HG02798 (cell line): Measurements from ENCODE around the gene VEGFB.

ENCODE experiments used
- ATAC-seq: cut with Tn5 transposase; IDR thresholded peaks from one replicate; pipeline ENCODE4 v1.9.1; 2021; ENCODE audit warnings: mild to moderate bottlenecking; ENCODE audit not compliant: unreplicated experiment, poor library complexity

The VEGFB gene

DNA sequence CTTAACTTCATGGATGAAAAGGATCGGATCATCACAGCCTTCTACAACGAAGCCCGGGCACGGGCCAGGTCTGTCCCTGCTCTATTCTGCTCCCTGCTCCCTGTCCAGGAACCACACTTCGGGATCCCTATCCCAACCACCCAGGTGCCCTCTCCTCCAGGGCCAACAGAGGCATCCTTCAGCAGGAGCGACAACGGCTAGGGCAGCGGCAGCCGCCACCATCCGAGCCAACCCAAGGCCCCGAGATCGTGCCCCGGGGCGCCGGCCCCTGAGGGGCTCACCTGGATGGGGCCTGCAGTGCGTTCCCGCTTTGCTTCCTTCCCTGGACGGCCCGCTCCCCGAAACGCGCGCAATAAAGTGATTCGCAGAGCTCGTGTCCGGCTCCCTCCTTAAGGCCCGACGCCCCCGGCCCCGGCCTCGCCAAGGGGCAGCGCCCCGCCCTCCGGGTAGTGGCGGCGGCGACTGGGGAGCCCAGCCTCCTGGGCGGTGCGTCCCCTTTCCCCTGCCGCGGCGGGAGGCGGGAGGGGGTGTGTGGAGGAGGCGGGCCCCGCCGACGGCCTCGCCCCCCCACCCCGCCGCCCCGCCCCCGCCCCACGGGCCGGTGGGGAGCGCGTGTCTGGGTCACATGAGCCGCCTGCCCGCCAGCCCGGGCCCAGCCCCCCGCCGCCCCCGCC, at the start of gene VEGFB:
Gene VEGFB (plus strand): TSS at position 672 of the 674 bp plus-strand sequence. CDS start 250 bp downstream, outside the sequence.
- ATAC-seq: peak; percentile 55

- peak; percentile 20 for ATAC-seq
These were observed 49.1 kb upstream of the VEGFB start for GRCh38 chr11:64185175-64185692.

DNA sequence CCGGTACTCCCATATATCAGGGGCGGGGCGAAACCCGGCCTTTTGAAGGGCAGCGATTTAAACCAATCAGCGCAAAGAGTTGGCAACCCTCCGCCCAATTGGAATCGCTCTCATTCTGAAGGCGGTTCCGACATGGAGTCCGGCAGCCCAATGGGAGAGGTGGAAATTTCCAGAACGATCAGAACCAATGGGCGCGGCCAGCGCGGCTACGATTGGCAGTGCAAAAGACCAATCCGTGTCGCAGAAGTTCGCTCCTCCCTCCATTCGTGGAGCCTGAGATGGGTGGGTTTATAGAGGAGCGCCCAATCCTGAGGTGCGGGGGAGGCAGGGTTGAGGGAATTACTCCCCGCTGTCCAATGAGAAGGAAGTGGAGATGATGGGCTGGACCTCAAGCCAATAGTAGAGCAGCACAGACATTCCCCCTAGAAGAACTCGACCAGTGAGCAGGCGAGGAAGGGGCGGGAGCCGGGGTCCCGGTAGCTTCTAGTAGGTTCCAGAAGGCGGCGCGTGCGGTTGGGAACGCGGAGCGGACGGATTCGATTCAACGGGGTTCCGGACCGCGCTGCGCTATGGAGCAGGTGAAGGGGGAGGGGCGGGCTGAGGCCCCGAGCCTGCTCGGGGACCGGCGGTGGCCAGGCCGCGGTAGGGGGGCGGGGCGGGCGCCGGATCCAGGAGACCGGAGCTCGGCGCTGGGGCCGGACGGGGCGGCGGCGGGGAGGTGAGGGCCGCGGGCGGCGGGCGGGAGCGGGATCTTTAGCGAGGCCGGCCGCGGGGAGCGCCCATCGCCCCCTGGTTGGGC, 48.5 kb upstream of the VEGFB start, which contains the start of gene STIP1:
Gene STIP1 (plus strand): TSS at position 479 of the 799 bp plus-strand sequence. CDS start 91 bp downstream, at position 570.
- ATAC-seq: peak; percentile 89

DNA sequence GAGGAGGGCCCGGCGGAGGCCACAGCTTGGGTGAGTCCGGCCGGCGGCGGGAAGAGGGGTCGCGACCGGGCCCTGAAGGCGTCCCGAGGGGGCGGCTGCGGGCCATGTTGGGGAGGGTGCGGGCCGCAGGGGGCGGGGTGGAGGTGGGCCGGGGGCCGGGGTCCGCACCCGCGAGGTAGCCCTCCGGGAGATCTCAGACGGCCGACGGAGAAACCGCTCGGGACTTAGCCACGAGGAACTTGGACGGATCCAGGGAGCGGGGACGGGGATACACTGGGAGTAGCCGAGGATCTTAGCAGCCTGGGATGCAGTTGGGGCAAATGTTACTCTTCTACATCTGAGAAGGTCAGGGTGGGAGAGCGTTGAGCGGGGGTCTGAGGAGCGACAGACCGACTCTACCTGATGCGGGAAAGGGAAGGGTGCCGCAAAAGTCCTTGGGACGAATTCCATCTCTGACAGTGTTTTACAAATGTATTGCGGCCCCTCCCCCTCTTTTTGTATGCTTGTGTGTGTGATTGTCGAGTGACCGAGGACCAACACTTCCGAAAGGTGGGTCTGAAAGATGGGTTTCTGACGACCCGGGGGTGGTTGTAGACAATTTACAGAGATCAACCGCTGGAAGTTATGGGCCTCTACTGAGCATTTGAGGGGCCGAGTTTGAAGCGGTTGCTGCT, 47.8 kb upstream of the VEGFB start:
- ATAC-seq: no peak

DNA sequence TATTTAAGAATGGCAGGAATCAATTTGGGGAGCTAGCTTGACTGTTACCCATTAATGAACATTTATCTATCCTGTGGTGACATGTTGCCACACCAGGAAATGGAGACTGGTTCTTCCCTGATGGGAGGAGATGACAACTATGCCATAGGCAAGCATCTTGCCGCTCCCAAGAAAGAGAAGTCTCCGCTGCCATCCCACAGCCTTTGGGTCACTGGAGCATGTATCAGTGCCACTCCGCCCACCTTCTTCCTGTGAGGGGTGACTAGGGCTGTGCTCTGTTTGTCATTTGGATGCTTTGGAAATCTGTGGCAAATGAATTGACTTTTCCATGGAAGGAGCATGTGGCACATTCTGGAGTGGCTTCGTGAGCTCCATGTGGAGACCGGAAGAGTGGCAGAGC, 42.0 kb upstream of the VEGFB start:
- ATAC-seq: no peak

DNA sequence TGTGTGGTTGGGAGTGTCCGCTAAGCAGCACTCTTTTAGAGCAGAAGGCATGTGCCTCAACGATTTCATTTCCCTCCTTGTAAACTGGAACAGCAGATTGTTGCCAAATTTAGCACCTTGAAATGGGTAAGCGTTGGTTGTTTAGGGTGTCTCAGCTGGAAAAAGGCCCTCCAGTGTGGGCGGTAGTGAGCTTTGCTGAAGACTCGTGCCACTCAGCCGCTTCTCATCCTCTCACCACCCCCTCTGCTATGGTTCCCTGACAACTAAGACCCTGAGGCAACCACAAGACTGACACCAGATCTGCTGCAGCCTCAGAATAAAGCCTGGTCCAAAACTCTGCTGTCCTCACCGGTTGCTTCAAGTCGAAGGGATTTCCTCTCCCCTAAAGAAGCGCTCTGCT, 37.8 kb upstream of the VEGFB start:
- no peak for ATAC-seq

GRCh38 chr11:64198511-64198910, 35.9 kb upstream of the VEGFB start:
- ATAC-seq: no peak

DNA sequence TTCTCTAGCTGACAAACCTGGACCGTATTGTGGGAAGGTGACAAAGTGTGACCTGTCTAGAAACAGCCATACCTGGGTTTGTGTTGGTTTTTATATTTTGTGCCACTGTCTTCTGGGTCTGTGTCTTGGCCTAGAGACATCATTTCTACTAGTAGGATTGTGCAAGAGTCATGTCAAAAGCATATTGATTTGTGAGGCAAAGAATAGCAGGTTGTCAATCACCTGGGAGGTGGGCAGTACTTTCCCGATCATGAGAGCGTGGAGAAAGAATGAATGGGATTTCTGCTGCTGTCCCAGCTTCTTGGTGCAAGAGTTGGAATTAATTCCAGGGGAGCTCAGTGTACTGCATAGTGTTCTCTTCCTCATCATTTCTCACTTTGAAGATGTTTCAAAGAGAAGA, 32.8 kb upstream of the VEGFB start:
- no peak for ATAC-seq

GRCh38 chr11:64202992-64203391, 31.4 kb upstream of the VEGFB start:
- ATAC-seq: no peak

- no peak for ATAC-seq
These were observed 30.8 kb upstream of the VEGFB start for GRCh38 chr11:64203421-64204079.

DNA sequence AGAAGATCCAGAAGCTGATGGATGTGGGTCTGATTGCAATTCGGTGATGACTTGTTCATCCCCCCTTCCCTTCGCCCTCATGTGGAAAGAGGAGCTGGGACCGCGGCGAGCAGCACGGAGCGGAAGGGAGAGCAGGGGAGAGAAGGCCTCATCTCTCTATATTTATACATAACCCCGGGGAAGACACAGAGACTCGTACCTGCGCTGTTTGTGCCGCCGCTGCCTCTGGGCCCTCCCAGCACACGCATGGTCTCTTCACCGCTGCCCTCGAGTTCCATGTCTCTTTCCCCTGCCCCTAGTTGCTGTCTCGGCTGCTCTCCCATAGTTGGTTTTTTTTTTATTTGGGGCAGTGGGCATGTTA, 30.3 kb upstream of the VEGFB start:
- ATAC-seq: no peak

- ATAC-seq: no peak
These were observed 29.9 kb upstream of the VEGFB start for GRCh38 chr11:64204464-64204989.

DNA sequence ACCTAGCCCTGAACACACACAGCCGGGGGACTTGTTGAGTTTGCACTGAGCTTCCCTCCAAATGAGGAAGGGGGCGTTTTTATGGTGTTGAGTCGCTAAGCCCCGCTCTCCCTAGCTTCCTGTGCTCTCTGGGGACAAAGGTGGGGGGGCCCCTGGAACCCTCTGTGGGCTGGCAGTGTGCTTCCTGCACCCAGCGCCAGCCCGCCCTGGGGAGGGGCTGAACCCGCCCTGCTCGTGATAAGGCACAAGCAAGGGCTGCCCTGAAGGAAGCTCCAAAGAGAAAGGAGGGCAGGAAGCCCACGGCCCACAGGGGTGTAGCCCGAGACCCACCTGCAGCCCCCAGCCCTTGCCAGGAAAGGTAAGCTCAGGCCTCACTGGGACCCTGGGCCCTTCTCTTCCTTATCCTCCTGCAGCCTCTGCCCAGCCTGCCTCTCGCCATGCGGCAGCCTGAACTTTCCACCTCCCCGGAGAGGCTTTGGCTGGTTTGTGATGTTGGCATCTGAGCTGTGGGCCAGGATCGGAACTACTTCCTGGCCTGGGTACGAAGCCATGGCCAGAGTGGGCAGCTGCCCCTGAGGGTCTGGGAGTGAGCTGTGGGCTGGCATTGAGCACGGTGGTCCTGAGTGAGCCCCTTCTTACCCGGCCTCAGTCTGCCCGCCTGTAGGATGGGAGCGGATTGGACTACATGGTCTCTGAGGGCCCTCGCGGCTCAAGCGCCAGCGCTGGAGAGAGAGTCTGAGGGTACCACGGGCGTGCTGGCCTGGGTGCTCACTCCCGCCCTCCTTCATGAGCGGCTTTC, 27.7 kb upstream of the VEGFB start, which contains the start of gene FERMT3:
Gene FERMT3 (plus strand): TSS at position 265 of the 799 bp plus-strand sequence. CDS start 644 bp downstream, outside the sequence.
- ATAC-seq: peak; percentile 5

- ATAC-seq: peak; percentile 53
These were observed 26.9 kb upstream of the VEGFB start for GRCh38 chr11:64207256-64208085.

GRCh38 chr11:64208086-64208795, 26.1 kb upstream of the VEGFB start:
- no peak for ATAC-seq

DNA sequence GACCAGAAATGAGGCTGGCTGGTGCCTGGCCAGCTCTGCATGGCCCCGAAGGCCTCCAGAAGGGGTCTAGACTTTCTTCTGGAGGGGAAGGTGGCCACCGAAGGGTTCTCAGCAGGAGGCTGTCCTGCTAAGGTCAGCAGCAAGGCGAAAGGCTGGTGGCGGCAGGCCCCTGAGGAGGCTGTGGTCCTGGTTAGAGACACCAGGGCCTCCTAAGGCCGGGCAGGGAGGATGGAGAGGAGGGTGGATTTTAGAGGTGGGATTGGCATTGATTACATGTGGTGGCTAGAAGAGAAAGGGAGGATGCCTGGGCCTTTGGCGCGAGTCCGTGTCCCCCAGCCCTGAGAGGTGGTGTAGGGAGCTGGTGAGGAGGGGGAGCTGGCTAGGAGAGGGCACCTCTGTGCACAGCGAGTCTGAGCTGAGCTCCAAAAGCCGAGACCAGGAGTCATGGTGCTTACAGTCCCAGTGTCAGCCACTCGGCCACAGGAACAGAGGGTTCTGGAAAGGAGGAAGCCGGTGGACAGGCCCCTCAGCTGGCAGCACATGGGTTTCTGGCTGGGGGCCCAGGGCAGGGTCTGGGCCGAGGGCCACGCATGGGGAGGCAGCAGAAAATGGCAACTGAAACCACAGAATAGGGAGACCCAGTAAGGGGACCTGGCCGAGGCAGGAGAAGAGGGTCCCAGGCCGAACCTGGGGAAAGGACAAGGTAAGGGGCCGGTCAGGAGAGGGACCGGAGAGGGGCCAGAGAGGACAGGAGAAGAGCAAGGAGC, 25.4 kb upstream of the VEGFB start:
- no peak for ATAC-seq

GRCh38 chr11:64209563-64209843, 24.9 kb upstream of the VEGFB start:
- ATAC-seq: no peak
